ENCODE data around the gene DES. TPM values are rescaled to one million over a fixed set of nuclear protein-coding genes. Genes with fewer than 3 reads are reported as not detected.
"Not testable (repeated sequence)": the region's sequence is repeated elsewhere in the genome, so short reads cannot be mapped to it uniquely, and the experiment has no call there.

The DES gene
- total RNA-seq, 1 experiment from 2014 or later: not detected

DNA sequence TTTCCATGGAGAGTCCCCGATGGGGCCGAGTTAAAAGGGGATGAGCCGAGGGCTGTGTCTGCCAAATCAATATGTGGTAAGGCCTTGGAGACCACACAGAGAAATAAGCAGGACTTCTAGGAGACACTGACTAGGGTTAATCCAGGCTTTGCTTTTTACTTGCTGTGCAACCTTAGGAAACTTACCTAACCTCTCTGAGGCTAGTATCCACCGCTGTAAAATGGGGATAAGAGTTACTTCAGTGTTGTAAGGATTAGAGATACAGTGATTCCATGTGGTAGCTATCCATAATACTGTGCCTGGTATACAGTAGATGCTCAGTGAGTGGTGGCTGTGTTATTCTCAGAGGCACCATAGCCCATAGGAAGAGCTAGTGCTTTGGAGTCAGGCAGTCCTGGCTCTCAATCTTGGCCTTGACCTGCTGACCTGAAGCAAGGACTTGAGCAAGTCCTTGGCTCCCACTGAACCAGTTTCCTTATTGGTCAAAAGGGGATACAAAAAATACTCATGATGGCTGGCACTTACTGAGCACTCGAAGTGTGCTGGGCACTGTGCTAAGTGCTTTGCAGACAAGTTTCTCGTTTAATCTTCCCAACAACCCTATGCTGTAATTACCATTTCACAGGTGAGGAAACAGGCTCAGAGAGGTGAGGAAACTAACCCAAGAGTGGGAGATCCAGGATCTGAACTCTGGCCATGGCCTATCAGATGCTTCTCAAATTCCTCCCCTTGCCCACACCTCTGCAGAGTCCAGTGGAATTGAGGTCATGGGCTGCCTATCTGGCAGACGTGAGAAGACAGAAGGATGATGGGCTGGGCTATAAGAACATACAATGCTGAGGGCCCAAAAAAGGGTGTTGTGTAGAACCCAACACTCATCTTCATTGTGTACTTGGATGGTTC lies 12.0 kb upstream of the DES start:
- Histone ChIP-seq H3K4me3 (ENCODE audit: low read depth, low read length) (no peak overlapping the region), H3K9me3 (no peaks in the 10 kb centered on the region), H3K27me3 (replicated peaks; ENCODE audit: control insufficient read depth, insufficient read depth, low read length) (no peaks in the 10 kb centered on the region), H3K36me3 (ENCODE audit: control insufficient read depth, insufficient read depth, low read length) (no peaks in the 10 kb centered on the region), H3K4me1 (no peaks in the 10 kb centered on the region)
- no TSS peak for BruUV-seq (replicated peaks)
- no peaks in the 10 kb centered on the region for H3K9me3 Mint-ChIP-seq (ENCODE audit: unreplicated experiment)
- ChIA-PET CTCF (interaction anchor here (1.4 kb wide), 1 partner anchor 126 kb away, joined by 3 read pairs; no protein-coding TSS in a partner anchor), POLR2A (no interaction called here)
- TF ChIP-seq, protein P1, sequence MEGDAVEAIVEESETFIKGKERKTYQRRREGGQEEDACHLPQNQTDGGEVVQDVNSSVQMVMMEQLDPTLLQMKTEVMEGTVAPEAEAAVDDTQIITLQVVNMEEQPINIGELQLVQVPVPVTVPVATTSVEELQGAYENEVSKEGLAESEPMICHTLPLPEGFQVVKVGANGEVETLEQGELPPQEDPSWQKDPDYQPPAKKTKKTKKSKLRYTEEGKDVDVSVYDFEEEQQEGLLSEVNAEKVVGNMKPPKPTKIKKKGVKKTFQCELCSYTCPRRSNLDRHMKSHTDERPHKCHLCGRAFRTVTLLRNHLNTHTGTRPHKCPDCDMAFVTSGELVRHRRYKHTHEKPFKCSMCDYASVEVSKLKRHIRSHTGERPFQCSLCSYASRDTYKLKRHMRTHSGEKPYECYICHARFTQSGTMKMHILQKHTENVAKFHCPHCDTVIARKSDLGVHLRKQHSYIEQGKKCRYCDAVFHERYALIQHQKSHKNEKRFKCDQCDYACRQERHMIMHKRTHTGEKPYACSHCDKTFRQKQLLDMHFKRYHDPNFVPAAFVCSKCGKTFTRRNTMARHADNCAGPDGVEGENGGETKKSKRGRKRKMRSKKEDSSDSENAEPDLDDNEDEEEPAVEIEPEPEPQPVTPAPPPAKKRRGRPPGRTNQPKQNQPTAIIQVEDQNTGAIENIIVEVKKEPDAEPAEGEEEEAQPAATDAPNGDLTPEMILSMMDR (IDR thresholded peaks at IDR 0.05; ENCODE audit: insufficient read depth in 1 of 2, low read depth in 1 of 2, low read length in 1 of 2, severe bottlenecking in 1 of 2, unreplicated experiment in 1 of 2): no peak
- H3K27ac Mint-ChIP-seq (ENCODE audit: unreplicated experiment): no peak overlapping the region
- H3K4me1 Mint-ChIP-seq (ENCODE audit: low read depth, unreplicated experiment): peaks cover 17% of the 10 kb centered on the region
- no peak for DNase-seq
- H3K36me3 Mint-ChIP-seq (ENCODE audit: insufficient read depth, unreplicated experiment): no peaks in the 10 kb centered on the region
- no peak overlapping the region for H3K4me3 Mint-ChIP-seq (ENCODE audit: unreplicated experiment)
- no peaks in the 10 kb centered on the region for H3K27me3 Mint-ChIP-seq (ENCODE audit: insufficient read depth, unreplicated experiment)
- intact Hi-C loops (cut with micrococcal nuclease; ENCODE audit: unreplicated experiment): no loop called here

DNA sequence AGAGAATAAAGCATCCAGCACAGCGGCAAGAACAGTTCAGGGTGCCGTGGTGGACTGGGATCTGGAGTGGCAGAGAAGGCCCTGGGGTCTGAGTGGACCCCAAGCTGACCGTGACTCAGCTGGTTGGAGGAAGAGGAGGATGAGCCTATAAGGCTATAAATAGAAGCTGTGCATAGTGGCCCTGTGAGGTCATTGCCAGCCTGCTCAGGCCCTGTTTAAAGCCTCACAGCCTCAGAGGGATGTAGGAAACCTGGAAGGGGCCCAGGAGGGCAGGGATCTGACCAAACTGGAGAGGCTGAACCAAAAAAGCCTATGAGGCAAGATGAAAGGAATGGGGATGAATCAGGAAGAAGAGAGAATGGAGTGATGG lies 11.3 kb upstream of the DES start:
- DNase-seq: no peak
- no TSS peak for BruUV-seq (replicated peaks)
- POLR2A ChIA-PET: no interaction called here

DNA sequence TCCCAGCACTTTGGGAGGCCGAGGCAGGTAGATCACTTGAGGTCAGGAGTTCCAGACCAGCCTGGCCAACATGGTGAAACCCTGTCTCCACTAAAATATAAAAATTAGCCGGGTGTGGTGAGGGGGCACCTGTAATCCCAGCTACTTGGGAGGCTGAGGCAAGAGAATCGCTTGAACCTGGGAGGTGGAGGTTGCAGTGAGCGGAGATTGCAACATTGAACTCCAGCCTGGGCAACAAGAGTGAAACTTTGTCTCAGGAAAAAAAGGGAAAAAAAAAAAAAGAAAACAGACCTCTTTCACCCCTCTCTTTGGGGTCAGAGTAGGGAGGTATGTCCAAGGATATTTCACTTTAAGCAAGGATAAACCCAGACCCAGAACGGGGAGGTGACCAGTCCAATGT lies 10.8 kb upstream of the DES start:
- intact Hi-C loops (cut with micrococcal nuclease; ENCODE audit: unreplicated experiment); H3K9me3 ChIP-seq; H3K36me3 ChIP-seq (ENCODE audit: control insufficient read depth, insufficient read depth, low read length); H3K36me3 Mint-ChIP-seq (ENCODE audit: insufficient read depth, unreplicated experiment); H3K4me3 Mint-ChIP-seq (ENCODE audit: unreplicated experiment); DNase-seq; BruUV-seq (replicated peaks); H3K27me3 Mint-ChIP-seq (ENCODE audit: insufficient read depth, unreplicated experiment); H3K4me1 ChIP-seq; H3K27me3 ChIP-seq (replicated peaks; ENCODE audit: control insufficient read depth, insufficient read depth, low read length); POLR2A ChIA-PET; H3K9me3 Mint-ChIP-seq (ENCODE audit: unreplicated experiment); H3K4me3 ChIP-seq (ENCODE audit: low read depth, low read length); H3K27ac Mint-ChIP-seq (ENCODE audit: unreplicated experiment); CTCF ChIA-PET: not testable (repeated sequence)
- H3K4me1 Mint-ChIP-seq (ENCODE audit: low read depth, unreplicated experiment): peaks cover 11% of the 10 kb centered on the region

More for the DNA sequence above, 11.3 kb upstream of the DES start:
- no peaks in the 10 kb centered on the region for H3K4me1 ChIP-seq
- H3K27me3 ChIP-seq (replicated peaks; ENCODE audit: control insufficient read depth, insufficient read depth, low read length): no peaks in the 10 kb centered on the region
- no peak overlapping the region for H3K27ac Mint-ChIP-seq (ENCODE audit: unreplicated experiment)
- CTCF ChIA-PET: no interaction called here
- H3K36me3 ChIP-seq (ENCODE audit: control insufficient read depth, insufficient read depth, low read length): no peaks in the 10 kb centered on the region
- TF ChIP-seq, protein P1 (IDR thresholded peaks at IDR 0.05; ENCODE audit: insufficient read depth in 1 of 2, low read depth in 1 of 2, low read length in 1 of 2, severe bottlenecking in 1 of 2, unreplicated experiment in 1 of 2): no peak
- H3K27me3 Mint-ChIP-seq (ENCODE audit: insufficient read depth, unreplicated experiment): no peaks in the 10 kb centered on the region
- H3K4me3 Mint-ChIP-seq (ENCODE audit: unreplicated experiment): no peak overlapping the region
- no peaks in the 10 kb centered on the region for H3K9me3 ChIP-seq
- no peaks in the 10 kb centered on the region for H3K9me3 Mint-ChIP-seq (ENCODE audit: unreplicated experiment)
- no peaks in the 10 kb centered on the region for H3K36me3 Mint-ChIP-seq (ENCODE audit: insufficient read depth, unreplicated experiment)
- intact Hi-C loops (cut with micrococcal nuclease; ENCODE audit: unreplicated experiment): no loop called here
- H3K4me3 ChIP-seq (ENCODE audit: low read depth, low read length): no peak overlapping the region
- H3K4me1 Mint-ChIP-seq (ENCODE audit: low read depth, unreplicated experiment): peaks cover 16% of the 10 kb centered on the region
